Loucy (cell line): ENCODE measurements around the gene CNPPD1.
"Not testable (repeated sequence)": the region's sequence is repeated elsewhere in the genome, so short reads cannot be mapped to it uniquely, and the experiment has no call there.

ENCODE experiments used
- H2AFZ ChIP-seq: fragments of 200-600 bp; sonication (generic); 2 replicates; pipeline ENCODE4 v1.6.0; 2016; ENCODE audit warnings: antibody characterized with exemption, mild to moderate bottlenecking, low read length, moderate library complexity
- H3F3A ChIP-seq: fragments of 200-600 bp; 2 replicates; pipeline ENCODE4 v1.6.0; 2016; ENCODE audit warnings: antibody characterized with exemption, low read depth, mild to moderate bottlenecking
- H3K27me3 ChIP-seq: fragments of 200-600 bp; sonication (generic); 2 replicates; pipeline ENCODE4 v1.6.1; 2014; ENCODE audit warnings: low read length, mild to moderate bottlenecking; ENCODE audit not compliant: insufficient read depth, poor library complexity, severe bottlenecking
- H3K36me3 ChIP-seq: fragments of 200-600 bp; sonication (generic); 2 replicates; pipeline ENCODE4 v1.6.1; 2016; ENCODE audit warnings: low read length; ENCODE audit not compliant: insufficient read depth
- H3K4me1 ChIP-seq: fragments of 200-600 bp; sonication (generic); 2 replicates; pipeline ENCODE4 v1.5.1; 2014; ENCODE audit warnings: low read length, mild to moderate bottlenecking; ENCODE audit not compliant: insufficient read depth, poor library complexity, severe bottlenecking
- H3K4me2 ChIP-seq: fragments of 200-600 bp; sonication (generic); 2 replicates; pipeline ENCODE4 v1.6.0; 2014; ENCODE audit warnings: antibody characterized with exemption, low read length, low read depth, mild to moderate bottlenecking; ENCODE audit not compliant: poor library complexity, severe bottlenecking
- H3K4me3 ChIP-seq: fragments of 200-600 bp; sonication (generic); 2 replicates; pipeline ENCODE4 v1.5.1; 2014; ENCODE audit warnings: low read length, mild to moderate bottlenecking, mixed read lengths; ENCODE audit not compliant: poor library complexity, severe bottlenecking
- H3K79me2 ChIP-seq: fragments of 200-600 bp; sonication (generic); 2 replicates; pipeline ENCODE4 v1.6.1; 2014; ENCODE audit warnings: low read length; ENCODE audit not compliant: insufficient read depth
- H3K9ac ChIP-seq: fragments of 200-600 bp; sonication (generic); 2 replicates; pipeline ENCODE4 v1.6.0; 2014; ENCODE audit warnings: mild to moderate bottlenecking, low read depth, low read length, moderate library complexity; ENCODE audit not compliant: poor library complexity, severe bottlenecking
- H3K9me2 ChIP-seq: fragments of 200-600 bp; sonication (generic); replicated peaks from 2 replicates; pipeline ENCODE4 v1.6.1; 2016; ENCODE audit warnings: low read depth, low read length, mixed read lengths
- H3K9me3 ChIP-seq: fragments of 200-600 bp; sonication (generic); 2 replicates; pipeline ENCODE4 v1.6.1; 2014; ENCODE audit warnings: mild to moderate bottlenecking, antibody characterized with exemption, low read length, low read depth; ENCODE audit not compliant: insufficient read depth
- H4K20me1 ChIP-seq: fragments of 200-600 bp; sonication (generic); 2 replicates; pipeline ENCODE4 v1.6.0; 2014; ENCODE audit warnings: antibody characterized with exemption, low read length, mild to moderate bottlenecking; ENCODE audit not compliant: insufficient read depth, poor library complexity, severe bottlenecking
- EZH2phosphoT487 ChIP-seq: fragments of 200-600 bp; IDR thresholded peaks from 2 replicates; pipeline ENCODE4 v1.6.1; 2018; ENCODE audit warnings: antibody characterized with exemption, mild to moderate bottlenecking, moderate library complexity, borderline replicate concordance
- TF ChIP-seq, protein P1 (sequence below): fragments of 200-600 bp; sonication (generic); conservative IDR thresholded peaks from 2 replicates; pipeline ENCODE4 v1.5.1; 2014; ENCODE audit warnings: mild to moderate bottlenecking, antibody characterized with exemption, low read length

CNPPD1 gene

GRCh38 chr2:219205165-219205538 is 28.4 kb upstream of the CNPPD1 start:
- Histone ChIP-seq H3K36me3 (no peaks in the 10 kb centered on the region), H3K79me2 (peaks cover 9% of the 10 kb centered on the region; the same call in 1 of the 2 replicates), H3K4me3 (no peak overlapping the region), H4K20me1 (peaks cover 4% of the 10 kb centered on the region), H3K4me2 (no peak overlapping the region), H3K9ac (no peak overlapping the region), H3F3A (peaks cover 8% of the 10 kb centered on the region; the same call in 1 of the 2 replicates), H3K4me1 (peaks cover 18% of the 10 kb centered on the region), H2AFZ (no peak overlapping the region), H3K27me3 (no peaks in the 10 kb centered on the region), H3K9me3 (peaks cover 8% of the 10 kb centered on the region; the same call in 1 of the 2 replicates), H3K9me2 (no peaks in the 10 kb centered on the region)
- TF ChIP-seq, protein P1, sequence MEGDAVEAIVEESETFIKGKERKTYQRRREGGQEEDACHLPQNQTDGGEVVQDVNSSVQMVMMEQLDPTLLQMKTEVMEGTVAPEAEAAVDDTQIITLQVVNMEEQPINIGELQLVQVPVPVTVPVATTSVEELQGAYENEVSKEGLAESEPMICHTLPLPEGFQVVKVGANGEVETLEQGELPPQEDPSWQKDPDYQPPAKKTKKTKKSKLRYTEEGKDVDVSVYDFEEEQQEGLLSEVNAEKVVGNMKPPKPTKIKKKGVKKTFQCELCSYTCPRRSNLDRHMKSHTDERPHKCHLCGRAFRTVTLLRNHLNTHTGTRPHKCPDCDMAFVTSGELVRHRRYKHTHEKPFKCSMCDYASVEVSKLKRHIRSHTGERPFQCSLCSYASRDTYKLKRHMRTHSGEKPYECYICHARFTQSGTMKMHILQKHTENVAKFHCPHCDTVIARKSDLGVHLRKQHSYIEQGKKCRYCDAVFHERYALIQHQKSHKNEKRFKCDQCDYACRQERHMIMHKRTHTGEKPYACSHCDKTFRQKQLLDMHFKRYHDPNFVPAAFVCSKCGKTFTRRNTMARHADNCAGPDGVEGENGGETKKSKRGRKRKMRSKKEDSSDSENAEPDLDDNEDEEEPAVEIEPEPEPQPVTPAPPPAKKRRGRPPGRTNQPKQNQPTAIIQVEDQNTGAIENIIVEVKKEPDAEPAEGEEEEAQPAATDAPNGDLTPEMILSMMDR, result no peak
- TF ChIP-seq EZH2phosphoT487, result no peak

DNA sequence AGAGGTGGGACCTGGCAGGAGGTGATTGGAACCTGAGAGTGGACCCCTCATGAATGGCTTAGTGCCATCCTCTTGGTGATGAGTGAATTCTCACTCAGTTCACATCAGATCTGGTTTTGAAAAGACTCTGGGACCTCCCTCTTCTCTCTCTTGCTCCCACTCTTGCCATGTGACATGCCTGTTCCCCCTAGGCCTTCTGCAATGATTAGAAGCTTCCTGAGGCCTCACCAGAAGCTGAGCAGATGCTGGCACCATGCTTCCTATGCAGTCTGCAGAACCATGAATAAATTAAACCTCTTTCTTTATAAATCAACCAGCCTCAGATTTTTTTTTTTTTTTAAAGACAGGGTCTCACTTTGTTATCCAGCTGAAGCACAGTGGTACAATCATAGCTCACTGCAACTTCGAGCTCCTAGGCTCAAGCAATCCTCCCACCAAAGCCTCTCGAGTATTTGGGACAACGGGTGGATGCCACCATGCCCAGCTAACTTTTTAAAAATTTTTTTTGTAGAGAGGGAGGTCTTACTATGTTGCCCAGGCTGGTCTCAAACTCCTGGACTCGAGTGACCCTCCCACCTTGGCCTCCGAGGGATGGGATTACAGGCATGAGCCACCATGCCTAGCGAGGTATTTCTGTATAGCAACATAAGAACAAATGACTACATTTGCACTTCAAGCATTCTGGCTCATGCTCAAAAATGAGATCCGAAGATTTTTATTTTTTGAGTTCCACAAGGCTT is 27.9 kb upstream of the CNPPD1 start:
- Histone ChIP-seq H3K9me3 (peaks cover 8% of the 10 kb centered on the region; the same call in 1 of the 2 replicates), H3K9ac (no peak overlapping the region), H2AFZ (no peak overlapping the region), H3K79me2 (peaks cover 9% of the 10 kb centered on the region; the same call in 1 of the 2 replicates), H4K20me1 (peaks cover 4% of the 10 kb centered on the region), H3K4me2 (no peak overlapping the region), H3K27me3 (no peaks in the 10 kb centered on the region), H3K9me2 (no peaks in the 10 kb centered on the region), H3K4me3 (no peak overlapping the region), H3K36me3 (no peaks in the 10 kb centered on the region), H3F3A (peaks cover 8% of the 10 kb centered on the region; the same call in 1 of the 2 replicates), H3K4me1 (peaks cover 22% of the 10 kb centered on the region)
- no peak for TF ChIP-seq EZH2phosphoT487
- TF ChIP-seq, protein P1, result no peak

- H3K27me3 ChIP-seq, H3K9me3 ChIP-seq, H3K4me2 ChIP-seq, H3K9me2 ChIP-seq, H3K9ac ChIP-seq, H3F3A ChIP-seq, H3K79me2 ChIP-seq, H2AFZ ChIP-seq, H3K4me3 ChIP-seq, H4K20me1 ChIP-seq, H3K36me3 ChIP-seq: not testable (repeated sequence)
- peaks cover 16% of the 10 kb centered on the region for H3K4me1 ChIP-seq
These were observed 24.6 kb upstream of the CNPPD1 start for GRCh38 chr2:219201331-219201730.

DNA sequence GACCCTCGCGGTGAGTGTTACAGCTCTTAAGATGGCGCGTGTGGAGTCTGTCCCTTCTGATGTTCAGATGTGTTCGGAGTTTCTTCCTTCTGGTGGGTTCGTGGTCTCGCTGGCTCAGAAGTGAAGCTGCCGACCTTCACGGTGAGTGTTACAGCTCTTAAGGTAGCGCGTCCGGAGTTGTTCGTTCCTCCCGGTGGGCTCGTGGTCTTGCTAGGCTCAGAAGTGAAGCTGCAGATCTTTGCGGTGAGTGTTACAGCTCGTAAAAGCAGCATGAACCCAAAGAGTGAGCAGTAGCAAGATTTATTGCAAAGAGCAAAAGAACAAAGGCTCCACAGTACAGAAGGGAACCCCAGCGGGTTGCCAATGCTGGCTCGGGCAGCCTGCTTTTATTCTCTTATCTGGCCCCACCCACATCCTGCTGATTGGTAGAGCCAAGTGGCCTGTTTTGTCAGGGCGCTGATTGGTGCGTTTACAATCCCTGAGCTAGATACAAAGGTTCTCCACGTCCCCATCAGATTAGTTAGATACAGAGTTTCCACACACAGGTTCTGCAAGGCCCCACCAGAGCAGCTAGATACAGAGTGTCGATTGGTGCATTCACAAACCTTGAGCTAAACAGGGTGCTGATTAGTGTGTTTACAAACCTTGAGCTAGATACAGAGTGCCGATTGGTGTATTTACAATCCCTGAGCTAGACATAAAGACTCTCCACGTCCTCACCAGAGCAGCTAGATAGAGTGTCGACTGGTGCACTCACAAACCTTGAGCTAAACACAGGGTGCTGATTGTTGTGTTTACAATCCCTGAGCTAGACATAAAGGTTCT is 24.0 kb upstream of the CNPPD1 start:
- Histone ChIP-seq H3K4me3 (peak overlapping the region; percentile 71), H3K4me2 (peak overlapping the region; percentile 65), H3K4me1 (peaks cover 12% of the 10 kb centered on the region), H3K9ac (peak overlapping the region; percentile 59), H2AFZ (0 out of 2 replicates have a peak overlapping the region, but pooled peaks have one; percentile 50)
- not testable (repeated sequence) for H3K27me3 ChIP-seq, H3K36me3 ChIP-seq, H3K9me3 ChIP-seq, H3F3A ChIP-seq, H3K79me2 ChIP-seq, H3K9me2 ChIP-seq, H4K20me1 ChIP-seq
